SU-DHL-6 (cell line): ENCODE results near the gene MCM3.

Experiments
- CTCF ChIP-seq: fragments of 200-600 bp; sonication (generic); IDR thresholded peaks from one replicate; pipeline ENCODE4 v1.5.1; 2017; ENCODE audit warnings: antibody characterized with exemption, mild to moderate bottlenecking, low read length, moderate library complexity; ENCODE audit not compliant: insufficient read depth, poor library complexity, severe bottlenecking
- EZH2phosphoT487 ChIP-seq: fragments of 200-600 bp; sonication (generic), shearing (Covaris generic); conservative IDR thresholded peaks from 2 replicates; pipeline ENCODE4 v1.6.1; 2018; ENCODE audit warnings: mild to moderate bottlenecking, antibody characterized with exemption, low read length, moderate library complexity, mixed read lengths

GRCh38 chr6:52307900-52308372 lies 23.4 kb upstream of the MCM3 start:
- no peak for TF ChIP-seq EZH2phosphoT487
- TF ChIP-seq CTCF = no peak
